GM21526 (cell line): ENCODE measurements around the gene NKX6-2.
"Not testable (repeated sequence)": the region's sequence is repeated elsewhere in the genome, so short reads cannot be mapped to it uniquely, and the experiment has no call there.

Source experiments
- ATAC-seq: cut with Tn5 transposase; IDR thresholded peaks from one replicate; pipeline ENCODE4 v1.9.1; 2021; ENCODE audit warnings: moderate library complexity; ENCODE audit not compliant: unreplicated experiment, low FRiP score

The NKX6-2 gene

DNA sequence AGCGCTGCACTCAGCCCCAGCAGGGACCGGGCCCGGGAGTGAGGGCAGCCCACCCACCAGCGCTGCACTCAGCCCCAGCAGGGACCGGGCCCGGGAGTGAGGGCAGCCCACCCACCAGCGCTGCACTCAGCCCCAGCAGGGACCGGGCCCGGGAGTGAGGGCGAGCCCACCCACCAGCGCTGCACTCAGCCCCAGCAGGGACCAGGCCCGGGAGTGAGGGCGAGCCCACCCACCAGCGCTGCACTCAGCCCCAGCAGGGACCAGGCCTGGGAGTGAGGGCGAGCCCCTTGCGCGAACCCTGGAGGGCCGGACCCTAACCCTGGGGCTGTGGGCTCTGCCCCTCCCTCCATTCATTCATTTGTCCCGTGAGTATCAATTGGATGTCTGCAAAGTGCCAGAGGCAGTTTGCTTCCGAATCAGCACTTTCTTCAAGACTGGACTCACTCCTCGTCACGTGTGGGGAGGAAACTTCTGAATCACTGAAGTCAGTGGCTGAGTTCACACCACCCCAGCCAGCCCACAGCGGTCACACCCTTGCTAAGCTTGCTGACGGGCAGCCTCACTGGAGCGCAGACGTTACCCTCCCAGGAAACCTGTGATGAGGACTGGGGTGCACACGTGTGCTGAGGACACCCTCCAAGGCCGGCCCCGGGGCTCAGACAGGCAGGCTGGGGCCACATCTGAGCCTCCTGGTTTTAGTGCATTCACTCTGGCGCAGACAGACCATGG, 42.6 kb downstream of the NKX6-2 start:
- ATAC-seq: not testable (repeated sequence)

DNA sequence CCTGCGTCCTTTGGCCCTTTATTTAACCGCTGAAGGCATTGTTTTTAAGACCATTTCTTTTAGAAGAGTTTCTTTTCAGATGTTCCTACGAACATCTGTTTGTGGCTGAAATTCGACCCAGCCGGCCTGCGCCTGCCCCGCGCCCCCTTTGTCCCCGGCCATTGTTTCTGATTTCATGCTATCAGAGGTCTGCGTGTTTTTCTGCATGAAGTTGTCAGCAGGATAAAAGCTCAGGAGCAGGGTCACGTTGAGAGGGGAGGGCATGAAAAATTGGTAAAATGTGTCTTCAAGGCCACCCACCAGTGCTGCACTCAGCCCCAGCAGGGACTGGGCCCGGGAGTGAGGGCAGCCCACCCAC, 43.1 kb downstream of the NKX6-2 start:
- ATAC-seq: no peak

DNA sequence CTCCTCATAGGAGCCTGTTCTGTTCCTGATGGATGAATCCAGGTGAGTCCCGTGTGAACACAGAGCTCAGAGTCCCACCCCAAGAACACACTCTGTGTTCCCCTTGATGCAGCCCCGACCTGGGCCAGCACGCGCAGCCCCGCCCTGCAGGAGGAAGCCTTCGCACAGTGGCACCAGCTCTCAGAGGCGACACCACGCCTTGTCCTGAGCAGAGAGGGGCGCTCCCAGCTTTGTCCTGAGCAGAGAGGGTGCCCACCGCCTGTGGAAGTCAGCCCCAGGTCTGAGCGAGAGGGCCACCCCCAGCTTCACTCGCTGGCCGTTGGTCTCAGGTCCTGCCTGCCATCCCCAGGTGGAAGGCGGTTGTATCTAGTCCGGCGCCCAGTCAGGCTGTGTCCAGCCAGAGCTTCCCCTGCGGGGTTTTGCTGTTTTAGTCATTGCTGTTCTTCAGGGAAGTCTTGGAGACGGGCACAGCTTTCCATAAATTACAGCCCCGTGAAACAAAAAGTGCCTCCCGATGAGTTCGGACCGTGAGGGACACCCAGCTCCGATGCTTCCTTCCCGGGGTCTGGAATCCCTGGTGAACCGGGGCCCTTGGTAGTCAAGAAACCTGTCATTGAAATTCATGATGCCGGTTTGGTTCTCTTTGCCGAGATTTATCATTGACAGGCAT, 43.6 kb downstream of the NKX6-2 start:
- ATAC-seq: no peak

DNA sequence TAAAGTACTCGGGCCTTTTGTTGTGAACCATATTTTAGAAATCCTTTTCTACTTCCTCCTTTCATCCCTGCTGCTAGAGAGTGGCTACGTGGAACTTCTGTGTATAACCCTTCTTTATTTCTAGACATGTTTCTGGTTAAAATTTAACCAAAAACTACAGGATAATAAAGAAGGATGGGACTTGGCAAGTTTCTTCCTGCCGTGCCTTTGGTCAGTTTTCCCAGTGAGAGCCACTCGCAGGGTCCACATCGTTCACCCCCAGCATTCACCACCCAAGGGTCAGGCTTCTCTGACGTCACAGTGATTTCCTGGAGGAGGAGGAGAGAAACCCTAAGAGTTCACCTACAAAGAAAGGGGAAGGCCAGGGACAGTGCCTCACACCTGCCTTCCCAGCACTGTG, 45.4 kb downstream of the NKX6-2 start:
- no peak for ATAC-seq

DNA sequence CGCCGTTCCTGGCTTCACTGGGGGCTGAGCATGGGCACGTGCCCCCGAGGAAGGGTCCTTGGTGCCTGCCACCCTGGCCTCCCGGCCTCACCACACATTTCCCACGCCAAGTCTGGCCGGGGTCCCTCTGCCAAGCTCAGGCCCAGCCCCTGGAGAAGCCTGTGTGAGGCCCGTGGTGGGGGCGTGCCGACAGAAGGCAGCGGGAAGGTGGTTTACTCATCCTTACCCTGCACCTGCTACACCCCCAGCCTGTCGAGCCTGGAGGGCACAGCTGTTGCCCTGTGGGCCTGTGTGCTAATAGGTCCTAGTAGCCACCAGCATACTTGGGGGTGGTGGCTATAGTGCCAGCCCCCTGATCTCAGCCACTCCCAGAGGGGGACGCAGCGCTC, 46.7 kb downstream of the NKX6-2 start:
- no peak for ATAC-seq

DNA sequence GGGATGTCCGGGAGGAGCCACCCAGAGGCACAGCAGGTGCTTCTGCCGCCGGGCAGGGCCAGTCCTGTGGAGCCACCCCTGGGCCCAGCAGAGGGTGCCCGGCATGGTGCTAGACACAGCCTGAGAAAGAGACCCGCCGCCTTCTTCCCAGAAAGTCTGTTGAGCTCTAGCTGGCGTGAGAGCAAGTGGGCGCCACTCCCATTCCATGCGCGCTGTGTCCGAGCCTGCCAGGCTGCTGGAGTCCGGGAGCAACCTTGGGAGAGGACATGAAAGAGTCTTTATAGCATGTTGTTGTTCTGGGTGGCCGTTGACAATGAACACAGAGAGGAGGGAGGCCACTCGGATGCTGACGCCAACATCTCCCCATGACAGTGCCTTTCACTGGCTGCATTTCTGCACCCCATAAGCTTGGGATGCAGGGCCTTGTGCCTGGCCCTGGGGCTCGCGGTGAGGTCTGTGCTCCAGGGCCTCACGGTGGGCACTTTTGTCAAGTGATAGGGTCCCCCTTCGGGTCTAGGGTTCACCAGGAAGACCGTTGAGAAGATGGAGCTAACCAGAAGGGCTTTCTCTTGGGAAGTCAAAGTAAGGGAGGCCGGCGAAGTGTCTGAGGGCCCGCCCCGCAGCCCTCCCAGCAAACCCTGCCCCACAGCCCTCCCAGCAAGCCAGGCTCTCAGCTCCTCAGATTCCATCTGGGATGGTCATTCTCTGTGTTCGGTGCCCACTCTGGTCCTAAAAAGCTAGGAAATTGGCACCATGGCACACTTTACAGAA, 47.3 kb downstream of the NKX6-2 start:
- ATAC-seq: no peak

DNA sequence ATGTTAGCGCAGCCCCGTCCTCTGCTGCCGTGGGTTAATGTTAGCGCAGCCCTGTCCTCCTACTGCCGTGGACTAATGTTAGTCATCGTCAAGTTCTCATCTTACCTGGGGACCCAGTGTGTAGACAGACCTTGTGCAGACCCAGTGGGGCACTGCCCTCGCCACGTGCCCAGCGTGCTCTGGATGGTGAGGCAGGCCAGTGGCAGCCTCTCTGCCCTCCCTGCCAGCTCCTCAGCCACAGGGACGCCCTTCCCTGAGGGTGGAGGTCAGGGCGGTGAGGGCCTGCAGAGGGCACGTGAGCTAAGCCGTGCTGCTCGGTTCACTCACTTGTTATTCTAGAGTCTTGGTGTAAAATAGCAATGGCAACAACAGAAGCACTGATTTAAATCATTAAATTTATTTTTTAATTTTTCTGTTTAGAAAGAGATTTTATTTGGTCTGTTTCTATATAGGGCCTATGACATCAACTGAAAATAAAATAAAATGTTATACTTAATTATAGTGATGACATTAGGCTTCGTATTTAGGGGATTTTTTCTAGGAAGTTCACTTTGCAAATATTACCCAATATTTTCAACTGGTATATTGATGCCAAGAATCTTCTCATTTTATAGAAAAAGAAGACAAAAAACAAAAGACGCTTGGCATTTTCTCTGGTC, 48.4 kb downstream of the NKX6-2 start:
- ATAC-seq: no peak

DNA sequence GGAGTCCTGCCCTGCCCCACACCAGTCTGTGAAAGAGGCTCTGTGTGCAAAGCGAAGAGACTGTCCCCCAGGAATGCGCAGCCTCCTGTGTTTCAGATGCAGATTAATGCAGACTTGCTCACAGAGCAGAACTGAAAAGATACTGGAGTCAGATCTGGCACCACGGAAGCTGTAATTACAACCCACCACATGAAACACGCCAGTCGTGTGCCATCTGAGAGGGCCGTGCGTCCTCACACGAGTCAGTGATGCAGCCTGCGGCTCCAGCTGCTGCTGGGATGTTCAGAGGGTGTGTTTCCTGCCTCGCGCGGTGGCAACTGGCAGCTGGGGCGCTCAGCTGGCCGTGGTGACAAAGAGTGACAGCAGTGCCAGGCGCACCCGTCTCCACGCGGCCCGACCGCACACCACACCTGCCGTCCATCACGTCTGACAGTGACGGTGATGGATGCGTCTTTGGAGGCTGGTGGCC, 50.0 kb downstream of the NKX6-2 start:
- ATAC-seq: no peak

DNA sequence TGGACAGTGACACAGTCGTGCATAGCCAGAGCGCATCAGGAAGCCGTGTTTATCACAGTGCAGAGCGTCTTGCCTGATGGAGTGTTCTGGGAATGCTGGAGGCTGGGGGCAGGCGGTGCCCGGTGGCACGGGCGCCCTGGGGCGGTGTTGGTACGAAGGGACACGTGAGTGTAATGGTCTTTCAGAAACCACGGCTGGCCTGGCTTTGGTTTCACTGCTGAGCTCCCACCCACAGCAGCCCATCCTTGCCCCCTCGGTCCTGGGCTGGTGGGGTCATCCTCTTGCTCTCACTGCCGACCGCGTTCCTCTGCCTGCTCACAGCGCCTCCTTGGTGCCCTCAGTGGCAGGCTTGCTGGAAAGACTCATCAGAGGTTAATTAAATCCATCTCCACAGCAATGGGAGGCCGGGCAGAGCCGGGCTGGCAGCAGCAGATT, 50.6 kb downstream of the NKX6-2 start:
- ATAC-seq: no peak

DNA sequence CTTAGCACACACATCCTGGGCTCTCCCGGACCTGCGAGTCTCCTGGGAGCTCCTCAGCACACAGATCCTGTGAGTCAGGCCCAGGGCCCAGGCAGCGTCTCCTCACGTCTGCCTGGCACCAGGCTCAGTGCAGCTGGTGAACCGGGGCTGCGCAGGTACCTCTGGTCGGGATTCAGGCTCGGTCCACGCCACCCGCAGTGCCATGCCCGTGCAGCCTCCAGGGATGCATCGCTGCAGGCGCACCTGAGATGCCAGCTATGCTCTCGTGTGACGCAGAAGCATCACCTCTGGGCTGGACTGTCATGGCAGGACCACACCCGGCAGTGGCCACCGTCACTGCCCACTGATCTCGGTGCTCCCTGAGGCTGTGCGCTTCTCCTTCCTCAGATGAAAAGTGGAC, 52.0 kb downstream of the NKX6-2 start:
- no peak for ATAC-seq
